Measurements from ENCODE around the gene OLFM2. TPM values are rescaled to one million over a fixed set of nuclear protein-coding genes. Genes with fewer than 3 reads are reported as not detected.
A peak's percentile ranks its signal among the peaks of the same experiment; 100 is the strongest.

Gene OLFM2
- polyA plus RNA-seq, 1 experiment, result 4.8 TPM

GRCh38 chr19:9914315-9915207 is 21.8 kb downstream of the OLFM2 start:
- Histone ChIP-seq H3K4me3 (ENCODE audit: low read depth, low read length) (peak overlapping the region; percentile 57), H3K27me3 (ENCODE audit: control insufficient read depth, insufficient read depth, low read length) (peaks cover 20% of the 10 kb centered on the region), H3K27ac (ENCODE audit: low read depth, low read length) (peak overlapping the region; percentile 39), H3K9me3 (ENCODE audit: control insufficient read depth, insufficient read depth, low read length) (no peaks in the 10 kb centered on the region)
- peak; percentile 56 for TF ChIP-seq CTCF (IDR thresholded peaks at IDR 0.05; ENCODE audit: low read depth, low read length)
- peak; percentile 33 for DNase-seq (ENCODE audit: low read depth, low spot score)
- ChIA-PET POLR2A (no interaction called here), CTCF (interaction anchor here (0.6 to 0.7 kb wide), 4 partner anchors 75 to 273 kb away, joined by 3 to 7 read pairs (median 4); partner anchors contain the start of gene UBL5)

- Histone ChIP-seq H3K27ac (ENCODE audit: low read depth, low read length) (no peak overlapping the region), H3K4me3 (ENCODE audit: low read depth, low read length) (peak overlapping the region; percentile 57), H3K9me3 (ENCODE audit: control insufficient read depth, insufficient read depth, low read length) (no peaks in the 10 kb centered on the region), H3K27me3 (ENCODE audit: control insufficient read depth, insufficient read depth, low read length) (peaks cover 20% of the 10 kb centered on the region)
- POLR2A ChIA-PET, result no interaction called here
- CTCF ChIA-PET, result no interaction called here
- DNase-seq (ENCODE audit: low read depth, low spot score), result no peak
- TF ChIP-seq CTCF (IDR thresholded peaks at IDR 0.05; ENCODE audit: low read depth, low read length), result no peak
Measured at GRCh38 chr19:9914001-9914314, 22.4 kb downstream of the OLFM2 start.

- POLR2A ChIA-PET, result interaction anchor here (0.6 kb wide), 1 partner anchor 87 kb away, joined by 8 read pairs; no protein-coding TSS in a partner anchor
- CTCF ChIA-PET, result interaction anchor here (0.6 kb wide), 1 partner anchor 10 kb away, joined by 3 read pairs; no protein-coding TSS in a partner anchor
Measured at GRCh38 chr19:9913237-9914000, 22.9 kb downstream of the OLFM2 start.

GRCh38 chr19:9912551-9913236 is 23.6 kb downstream of the OLFM2 start:
- Histone ChIP-seq H3K27me3 (ENCODE audit: control insufficient read depth, insufficient read depth, low read length) (peaks cover 20% of the 10 kb centered on the region), H3K4me3 (ENCODE audit: low read depth, low read length) (no peak overlapping the region), H3K27ac (ENCODE audit: low read depth, low read length) (no peak overlapping the region), H3K9me3 (ENCODE audit: control insufficient read depth, insufficient read depth, low read length) (no peaks in the 10 kb centered on the region)
- TF ChIP-seq CTCF (IDR thresholded peaks at IDR 0.05; ENCODE audit: low read depth, low read length), result no peak
- POLR2A ChIA-PET, result interaction anchor here (0.6 kb wide), 1 partner anchor 87 kb away, joined by 8 read pairs; no protein-coding TSS in a partner anchor
- CTCF ChIA-PET, result interaction anchor here (0.9 kb wide), 1 partner anchor 19 kb away, joined by 3 read pairs; no protein-coding TSS in a partner anchor
- DNase-seq (ENCODE audit: low read depth, low spot score), result no peak

More at GRCh38 chr19:9913237-9914000, 22.9 kb downstream of the OLFM2 start:
- Histone ChIP-seq H3K27me3 (ENCODE audit: control insufficient read depth, insufficient read depth, low read length) (peaks cover 20% of the 10 kb centered on the region), H3K27ac (ENCODE audit: low read depth, low read length) (no peak overlapping the region), H3K4me3 (ENCODE audit: low read depth, low read length) (peak overlapping the region; percentile 57), H3K9me3 (ENCODE audit: control insufficient read depth, insufficient read depth, low read length) (no peaks in the 10 kb centered on the region)
- TF ChIP-seq CTCF (IDR thresholded peaks at IDR 0.05; ENCODE audit: low read depth, low read length), result no peak
- DNase-seq (ENCODE audit: low read depth, low spot score), result no peak
